ENCODE measurements around the gene EPS8. TPM values are rescaled to one million over a fixed set of nuclear protein-coding genes. Genes with fewer than 3 reads are reported as not detected.

EPS8 gene
- polyA plus RNA-seq, 1 donor (not counting 4 experiments of a cell fraction or from before 2014, with no cell fraction given) = 4.0 TPM

DNA sequence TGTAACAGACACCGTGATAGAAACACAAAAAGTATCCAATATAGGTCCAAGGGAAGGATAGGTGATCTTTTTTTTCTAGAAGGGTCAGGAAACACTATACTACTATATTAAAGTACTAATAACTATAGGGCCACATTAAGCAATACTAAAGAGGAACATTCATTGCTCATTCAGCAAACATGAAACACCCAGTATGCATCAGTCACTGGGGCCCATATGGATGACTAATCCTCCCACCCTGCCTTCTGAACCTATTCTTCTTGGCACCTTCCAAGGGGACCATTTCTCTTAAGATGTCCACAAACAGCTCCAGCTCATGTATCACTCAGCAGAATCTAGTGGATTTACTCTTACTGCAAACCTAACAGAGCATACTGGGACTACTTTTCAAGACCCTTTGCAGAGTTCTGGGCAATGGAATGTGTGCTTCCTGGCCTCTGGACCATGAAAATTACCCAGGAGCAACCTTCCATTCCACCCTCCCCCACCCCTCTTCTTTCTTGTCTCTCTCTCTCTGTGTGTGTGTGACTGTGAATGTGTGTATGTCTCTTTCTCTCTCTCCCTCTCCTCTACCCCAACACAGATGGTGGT is 187.9 kb downstream of the EPS8 start:
- H3K9ac ChIP-seq (ENCODE audit: control insufficient read depth, extremely low read depth, insufficient read depth, low read length) = no peak overlapping the region
- H3K9me1 ChIP-seq (ENCODE audit: control insufficient read depth, extremely low read depth, insufficient read depth, low read length) = no peaks in the 10 kb centered on the region
- peaks cover 12% of the 10 kb centered on the region for H3K4me1 ChIP-seq (ENCODE audit: control insufficient read depth, extremely low read depth, insufficient read depth, low read length)
- no peaks in the 10 kb centered on the region for H4K20me1 ChIP-seq (ENCODE audit: control insufficient read depth, extremely low read depth, insufficient read depth, low read length)
- DNase-seq (ENCODE audit: low read depth, low spot score) (peak; percentile 41), FAIRE-seq (peak; percentile 81)
- H3K27me3 ChIP-seq (ENCODE audit: control insufficient read depth, extremely low read depth, insufficient read depth, low read length) = no peaks in the 10 kb centered on the region
- dilution Hi-C loops (cut with MboI; ENCODE audit: extremely low pct_ligation_motif_present, low sequenced_read_pairs) = no loop called here
- H3K4me3 ChIP-seq (ENCODE audit: control insufficient read depth in 2 of 3, extremely low read depth in 1 of 3, insufficient read depth in 2 of 3, low read depth in 1 of 3, low read length in 3 of 3) = no peak overlapping the region
- no peak overlapping the region for H2AFZ ChIP-seq (ENCODE audit: control insufficient read depth, low read length)
- no peak overlapping the region for H3K27ac ChIP-seq (ENCODE audit: control insufficient read depth, insufficient read depth, low read length)
- TF ChIP-seq EZH2 (IDR thresholded peaks at IDR 0.05; ENCODE audit: low read length) = no peak
- TF ChIP-seq, protein P1, sequence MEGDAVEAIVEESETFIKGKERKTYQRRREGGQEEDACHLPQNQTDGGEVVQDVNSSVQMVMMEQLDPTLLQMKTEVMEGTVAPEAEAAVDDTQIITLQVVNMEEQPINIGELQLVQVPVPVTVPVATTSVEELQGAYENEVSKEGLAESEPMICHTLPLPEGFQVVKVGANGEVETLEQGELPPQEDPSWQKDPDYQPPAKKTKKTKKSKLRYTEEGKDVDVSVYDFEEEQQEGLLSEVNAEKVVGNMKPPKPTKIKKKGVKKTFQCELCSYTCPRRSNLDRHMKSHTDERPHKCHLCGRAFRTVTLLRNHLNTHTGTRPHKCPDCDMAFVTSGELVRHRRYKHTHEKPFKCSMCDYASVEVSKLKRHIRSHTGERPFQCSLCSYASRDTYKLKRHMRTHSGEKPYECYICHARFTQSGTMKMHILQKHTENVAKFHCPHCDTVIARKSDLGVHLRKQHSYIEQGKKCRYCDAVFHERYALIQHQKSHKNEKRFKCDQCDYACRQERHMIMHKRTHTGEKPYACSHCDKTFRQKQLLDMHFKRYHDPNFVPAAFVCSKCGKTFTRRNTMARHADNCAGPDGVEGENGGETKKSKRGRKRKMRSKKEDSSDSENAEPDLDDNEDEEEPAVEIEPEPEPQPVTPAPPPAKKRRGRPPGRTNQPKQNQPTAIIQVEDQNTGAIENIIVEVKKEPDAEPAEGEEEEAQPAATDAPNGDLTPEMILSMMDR (optimal IDR thresholded peaks at IDR 0.05 in 1 of 3, IDR thresholded peaks at IDR 0.05 in 1 of 3, conservative IDR thresholded peaks at IDR 0.05 in 1 of 3; ENCODE audit: extremely low read depth in 1 of 3, insufficient read depth in 2 of 3, low read length in 3 of 3) = no peak
- H3K9me3 ChIP-seq (ENCODE audit: control insufficient read depth, low read depth, low read length) = no peaks in the 10 kb centered on the region
- H3K4me2 ChIP-seq (ENCODE audit: control insufficient read depth, extremely low read depth, insufficient read depth, low read depth, low read length) = no peak overlapping the region
- no peaks in the 10 kb centered on the region for H3K36me3 ChIP-seq (ENCODE audit: control insufficient read depth in 2 of 2, extremely low read depth in 1 of 2, insufficient read depth in 2 of 2, low read length in 2 of 2)
- no peaks in the 10 kb centered on the region for H3K79me2 ChIP-seq (ENCODE audit: control insufficient read depth, insufficient read depth, low read length)

DNA sequence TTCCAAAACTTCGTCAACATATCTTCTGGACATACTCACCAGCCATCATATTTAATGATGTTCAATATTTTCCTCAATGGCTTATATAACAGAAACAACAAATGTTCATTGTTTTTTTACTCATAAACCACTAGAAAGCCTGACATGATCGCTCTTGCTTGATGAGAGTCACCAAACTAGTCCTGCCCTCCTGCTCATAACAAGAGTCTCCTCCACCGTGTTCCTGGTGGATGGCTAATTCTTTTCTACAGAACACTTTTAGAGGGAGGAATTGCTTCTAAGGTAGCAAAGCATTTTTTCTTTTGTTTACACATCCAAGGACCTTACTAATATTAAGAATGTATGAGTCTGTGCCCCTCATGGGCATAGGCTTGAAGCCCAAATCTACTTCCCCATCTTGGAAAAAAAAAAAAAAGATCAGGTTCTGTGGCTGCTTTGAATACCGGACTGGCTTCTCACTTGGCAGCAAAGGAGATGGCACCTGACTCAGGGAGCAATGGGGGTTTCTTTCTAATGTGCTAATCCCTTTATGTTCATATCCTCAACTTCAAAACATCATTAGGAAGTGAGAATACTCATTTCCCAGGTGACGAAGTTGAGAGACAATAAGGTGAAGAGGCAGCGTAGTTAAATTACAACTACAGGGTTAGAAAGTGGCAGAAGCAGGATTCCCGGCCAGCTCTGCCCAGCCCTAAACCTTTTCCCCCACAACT is 188.8 kb downstream of the EPS8 start:
- dilution Hi-C loops (cut with MboI; ENCODE audit: extremely low pct_ligation_motif_present, low sequenced_read_pairs) = no loop called here
- Histone ChIP-seq H4K20me1 (ENCODE audit: control insufficient read depth, extremely low read depth, insufficient read depth, low read length) (no peaks in the 10 kb centered on the region), H3K27me3 (ENCODE audit: control insufficient read depth, extremely low read depth, insufficient read depth, low read length) (no peaks in the 10 kb centered on the region), H3K4me3 (ENCODE audit: control insufficient read depth in 2 of 3, extremely low read depth in 1 of 3, insufficient read depth in 2 of 3, low read depth in 1 of 3, low read length in 3 of 3) (no peak overlapping the region), H3K9me3 (ENCODE audit: control insufficient read depth, low read depth, low read length) (no peaks in the 10 kb centered on the region), H3K79me2 (ENCODE audit: control insufficient read depth, insufficient read depth, low read length) (no peaks in the 10 kb centered on the region), H3K4me1 (ENCODE audit: control insufficient read depth, extremely low read depth, insufficient read depth, low read length) (peaks cover 12% of the 10 kb centered on the region), H2AFZ (ENCODE audit: control insufficient read depth, low read length) (no peak overlapping the region), H3K4me2 (ENCODE audit: control insufficient read depth, extremely low read depth, insufficient read depth, low read depth, low read length) (no peak overlapping the region), H3K9ac (ENCODE audit: control insufficient read depth, extremely low read depth, insufficient read depth, low read length) (no peak overlapping the region), H3K9me1 (ENCODE audit: control insufficient read depth, extremely low read depth, insufficient read depth, low read length) (no peaks in the 10 kb centered on the region), H3K36me3 (ENCODE audit: control insufficient read depth in 2 of 2, extremely low read depth in 1 of 2, insufficient read depth in 2 of 2, low read length in 2 of 2) (no peaks in the 10 kb centered on the region), H3K27ac (ENCODE audit: control insufficient read depth, insufficient read depth, low read length) (no peak overlapping the region)
- DNase-seq (ENCODE audit: low read depth, low spot score) (no peak), FAIRE-seq (no peak)
- TF ChIP-seq, protein P1 (optimal IDR thresholded peaks at IDR 0.05 in 1 of 3, IDR thresholded peaks at IDR 0.05 in 1 of 3, conservative IDR thresholded peaks at IDR 0.05 in 1 of 3; ENCODE audit: extremely low read depth in 1 of 3, insufficient read depth in 2 of 3, low read length in 3 of 3) = no peak
- TF ChIP-seq EZH2 (IDR thresholded peaks at IDR 0.05; ENCODE audit: low read length) = no peak
